C4-2B (cell line): ENCODE measurements around the gene SLX4IP.

Experiments
- H3K27ac ChIP-seq: fragments of 450-650 bp; 2 replicates; pipeline ENCODE4 v1.5.1; 2017
- CTCF ChIP-seq: fragments of 450-650 bp; conservative IDR thresholded peaks from 2 replicates; pipeline ENCODE4 v1.5.1; 2017; ENCODE audit warnings: mild to moderate bottlenecking
- ZFX ChIP-seq: fragments of 450-650 bp; IDR thresholded peaks from 2 replicates; pipeline ENCODE4 v1.6.1; 2017

Gene SLX4IP

GRCh38 chr20:10573273-10573950, 138.3 kb downstream of the SLX4IP start:
- TF ChIP-seq ZFX (no peak), CTCF (no peak)
- peak overlapping the region; percentile 69; the same call in 1 of the 2 replicates for H3K27ac ChIP-seq

GRCh38 chr20:10573951-10574339, 138.8 kb downstream of the SLX4IP start:
- TF ChIP-seq ZFX = no peak
- no peak for TF ChIP-seq CTCF
- H3K27ac ChIP-seq = no peak overlapping the region

- no peak for TF ChIP-seq CTCF
- no peak overlapping the region for H3K27ac ChIP-seq
These were observed 141.4 kb downstream of the SLX4IP start for GRCh38 chr20:10576411-10577090.

GRCh38 chr20:10577648-10578047, 142.5 kb downstream of the SLX4IP start:
- TF ChIP-seq CTCF = no peak
- H3K27ac ChIP-seq = no peak overlapping the region

- TF ChIP-seq CTCF (no peak), ZFX (no peak)
- H3K27ac ChIP-seq = no peak overlapping the region
These were observed 143.5 kb downstream of the SLX4IP start for GRCh38 chr20:10578607-10579006.

- no peak for TF ChIP-seq CTCF
- no peak for TF ChIP-seq ZFX
- H3K27ac ChIP-seq = no peak overlapping the region
These were observed 144.8 kb downstream of the SLX4IP start for GRCh38 chr20:10579942-10580341.

- no peak overlapping the region for H3K27ac ChIP-seq
- TF ChIP-seq CTCF (no peak), ZFX (no peak)
These were observed 145.6 kb downstream of the SLX4IP start for GRCh38 chr20:10580700-10581099.
